ENCODE data around the gene CD244. TPM values are rescaled to one million over a fixed set of nuclear protein-coding genes. Genes with fewer than 3 reads are reported as not detected.

Gene CD244
- total RNA-seq, 3 donors from 2014 or later: 0.96 to 1.4 (median 1.2) TPM

DNA sequence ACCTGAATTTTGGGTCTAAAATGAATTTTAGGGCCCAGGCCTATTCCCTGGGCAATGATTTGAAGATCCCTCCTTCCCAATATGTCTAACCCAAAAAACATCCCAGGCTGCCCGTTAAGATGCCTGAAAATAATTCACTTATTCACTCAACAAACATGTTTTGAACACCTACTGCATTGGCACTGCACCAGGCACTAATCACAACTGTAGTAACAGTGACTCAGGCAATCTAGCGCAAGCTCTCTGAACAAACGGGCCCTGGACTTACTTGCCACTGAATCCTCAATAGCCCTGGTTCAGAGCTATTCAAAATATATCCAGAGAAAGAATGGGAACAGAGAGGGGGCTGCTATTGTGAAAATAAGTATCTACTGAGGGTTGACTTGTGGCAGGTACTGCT lies 4.2 kb downstream of the CD244 start:
- DNase-seq (peak in 1 of 3 donors; percentile 43), ATAC-seq (peak; percentile 59)
- H3K4me3 ChIP-seq: no peak overlapping the region
- TF ChIP-seq, protein P1, sequence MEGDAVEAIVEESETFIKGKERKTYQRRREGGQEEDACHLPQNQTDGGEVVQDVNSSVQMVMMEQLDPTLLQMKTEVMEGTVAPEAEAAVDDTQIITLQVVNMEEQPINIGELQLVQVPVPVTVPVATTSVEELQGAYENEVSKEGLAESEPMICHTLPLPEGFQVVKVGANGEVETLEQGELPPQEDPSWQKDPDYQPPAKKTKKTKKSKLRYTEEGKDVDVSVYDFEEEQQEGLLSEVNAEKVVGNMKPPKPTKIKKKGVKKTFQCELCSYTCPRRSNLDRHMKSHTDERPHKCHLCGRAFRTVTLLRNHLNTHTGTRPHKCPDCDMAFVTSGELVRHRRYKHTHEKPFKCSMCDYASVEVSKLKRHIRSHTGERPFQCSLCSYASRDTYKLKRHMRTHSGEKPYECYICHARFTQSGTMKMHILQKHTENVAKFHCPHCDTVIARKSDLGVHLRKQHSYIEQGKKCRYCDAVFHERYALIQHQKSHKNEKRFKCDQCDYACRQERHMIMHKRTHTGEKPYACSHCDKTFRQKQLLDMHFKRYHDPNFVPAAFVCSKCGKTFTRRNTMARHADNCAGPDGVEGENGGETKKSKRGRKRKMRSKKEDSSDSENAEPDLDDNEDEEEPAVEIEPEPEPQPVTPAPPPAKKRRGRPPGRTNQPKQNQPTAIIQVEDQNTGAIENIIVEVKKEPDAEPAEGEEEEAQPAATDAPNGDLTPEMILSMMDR (IDR thresholded peaks at IDR 0.05): no peak
- intact Hi-C loops (cut with DNase I, micrococcal nuclease): no loop called here
- H3K36me3 ChIP-seq (ENCODE audit: low read depth): no peaks in the 10 kb centered on the region
- no peaks in the 10 kb centered on the region for H3K9me3 ChIP-seq
- no peaks in the 10 kb centered on the region for H3K4me1 ChIP-seq (ENCODE audit: low read depth)

DNA sequence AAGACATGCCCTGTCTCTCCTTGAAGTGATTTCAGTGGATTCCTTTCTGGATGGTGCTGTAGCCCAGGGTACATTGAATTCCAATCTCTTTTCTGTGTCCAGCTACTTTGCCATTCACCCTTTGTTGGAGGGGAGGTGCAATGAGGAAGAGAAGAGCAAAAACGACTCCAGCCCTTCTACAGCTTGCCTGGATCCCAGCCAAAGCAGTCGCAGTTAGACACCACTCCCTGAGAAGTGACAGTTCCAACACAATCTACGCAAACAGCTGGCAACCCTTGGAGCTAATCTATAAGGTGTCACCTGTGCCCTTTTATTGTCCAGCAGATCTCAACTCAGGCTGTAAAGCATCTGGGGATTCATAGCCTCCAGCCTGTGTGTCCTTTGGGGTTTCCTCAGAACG lies 4.6 kb downstream of the CD244 start:
- TF ChIP-seq, protein P1 (IDR thresholded peaks at IDR 0.05): no peak
- DNase-seq (peak; percentile 76 to 94 (median 80)), ATAC-seq (peak; percentile 96)
- Histone ChIP-seq H3K4me1 (ENCODE audit: low read depth) (no peaks in the 10 kb centered on the region), H3K4me3 (no peak overlapping the region), H3K9me3 (no peaks in the 10 kb centered on the region), H3K36me3 (ENCODE audit: low read depth) (no peaks in the 10 kb centered on the region)
- intact Hi-C loops (cut with DNase I, micrococcal nuclease): no loop called here

DNA sequence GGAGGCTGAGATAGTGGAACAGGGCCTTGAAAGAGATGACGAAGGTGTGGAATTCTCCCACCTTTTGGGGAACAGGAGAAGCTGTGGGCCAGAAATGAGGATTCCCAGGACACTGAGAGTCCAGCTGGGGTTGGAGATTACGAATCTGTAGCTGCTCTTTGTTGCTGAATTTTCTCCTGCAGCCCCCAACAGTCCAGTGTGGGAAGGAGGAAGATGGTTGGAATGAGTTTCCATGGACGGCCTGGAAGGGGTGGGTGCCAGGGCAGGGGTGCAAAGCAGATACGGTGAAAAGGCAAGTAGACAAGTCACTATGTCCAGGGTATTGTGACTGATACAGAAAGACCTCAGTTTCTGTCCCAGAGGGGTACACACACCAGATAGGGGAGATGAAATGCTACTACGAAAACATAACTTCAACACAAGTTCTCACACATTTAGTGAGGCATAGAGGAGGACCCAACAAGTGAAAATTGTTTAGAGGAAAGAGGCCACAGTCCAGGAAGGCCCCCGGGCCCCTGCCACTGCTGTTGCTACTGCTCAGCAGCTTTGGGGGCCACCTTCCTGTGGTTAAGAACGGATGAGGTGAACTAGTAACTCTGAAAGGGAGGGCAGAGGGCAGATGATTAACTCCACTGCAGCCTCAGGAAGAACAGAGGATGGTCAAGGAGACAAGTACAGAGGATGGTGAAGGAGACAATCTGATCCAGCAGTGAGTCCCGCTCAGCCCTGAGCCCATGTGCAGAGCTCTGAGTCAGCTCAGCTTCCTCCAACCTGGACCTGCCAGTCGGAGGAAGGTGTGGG lies 7.3 kb downstream of the CD244 start:
- TF ChIP-seq, protein P1 (IDR thresholded peaks at IDR 0.05): no peak
- Histone ChIP-seq H3K36me3 (ENCODE audit: low read depth) (no peaks in the 10 kb centered on the region), H3K4me1 (ENCODE audit: low read depth) (peaks cover 4% of the 10 kb centered on the region), H3K9me3 (no peaks in the 10 kb centered on the region), H3K4me3 (no peak overlapping the region)
- ATAC-seq (peak; percentile 4), DNase-seq (no peak)
- intact Hi-C loops (cut with DNase I, micrococcal nuclease): no loop called here

DNA sequence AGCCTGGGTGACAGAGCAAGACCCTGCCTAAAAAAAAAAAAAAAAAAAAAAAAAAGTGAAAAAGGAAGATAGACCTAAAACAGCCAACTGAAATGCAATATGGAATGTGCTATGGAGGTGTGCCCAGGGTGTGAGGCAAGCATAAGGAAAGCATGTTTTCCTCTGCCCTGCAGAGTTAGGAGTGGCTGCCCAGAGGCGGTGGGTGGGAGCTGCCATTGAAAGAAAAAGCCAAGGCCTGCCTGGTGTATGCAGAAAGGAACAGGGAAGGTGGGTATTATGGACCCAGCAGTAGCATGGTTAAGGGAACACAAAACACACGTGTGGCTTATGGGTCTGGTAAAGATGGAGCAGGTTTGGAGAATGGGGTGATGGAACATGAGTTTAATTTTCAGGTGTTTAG lies 8.9 kb downstream of the CD244 start:
- DNase-seq: no peak

DNA sequence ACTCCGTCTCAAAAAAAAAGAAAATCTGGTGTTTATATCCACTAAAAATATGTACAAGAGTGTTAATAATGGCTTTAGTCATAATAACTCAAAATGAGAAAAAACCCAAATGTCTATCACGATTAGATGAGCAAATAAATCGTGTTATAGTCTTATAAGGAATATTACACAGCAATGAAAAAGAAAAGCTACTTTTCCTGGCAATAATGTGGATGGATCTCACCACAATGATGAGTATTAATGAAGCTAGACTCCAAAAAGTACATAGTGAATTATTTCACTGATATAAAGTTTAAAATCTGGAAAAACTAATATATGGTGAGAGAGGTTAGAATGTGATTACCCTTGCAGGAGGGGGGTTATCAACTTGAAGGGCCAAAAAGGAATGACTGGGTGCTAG lies 9.7 kb downstream of the CD244 start:
- H3K4me3 ChIP-seq: no peak overlapping the region
- no peak for ATAC-seq
- no peaks in the 10 kb centered on the region for H3K9me3 ChIP-seq
- peaks cover 9% of the 10 kb centered on the region for H3K4me1 ChIP-seq (ENCODE audit: low read depth)
- no peak for DNase-seq
- intact Hi-C loops (cut with DNase I, micrococcal nuclease): no loop called here
- H3K36me3 ChIP-seq (ENCODE audit: low read depth): no peaks in the 10 kb centered on the region
- TF ChIP-seq, protein P1 (IDR thresholded peaks at IDR 0.05): no peak

More for the DNA sequence above, 8.9 kb downstream of the CD244 start:
- intact Hi-C loops (cut with DNase I, micrococcal nuclease): no loop called here
- no peaks in the 10 kb centered on the region for H3K9me3 ChIP-seq
- TF ChIP-seq, protein P1 (IDR thresholded peaks at IDR 0.05): no peak
- H3K36me3 ChIP-seq (ENCODE audit: low read depth): no peaks in the 10 kb centered on the region
- ATAC-seq: no peak
- peaks cover 9% of the 10 kb centered on the region for H3K4me1 ChIP-seq (ENCODE audit: low read depth)
- no peak overlapping the region for H3K4me3 ChIP-seq

Measured in mucosa of descending colon (tissue), 3 donors.